ENCODE results near the gene MED31.

- TF ChIP-seq GATA2 (IDR thresholded peaks at IDR 0.05; ENCODE audit: low read depth, low read length), result no peak
- no peak for TF ChIP-seq GATA3 (IDR thresholded peaks at IDR 0.05; ENCODE audit: low read depth, low read length)
Observed at GRCh38 chr17:6691546-6691945, 40.1 kb upstream of the MED31 start.

Data from SH-SY5Y (cell line).